OCI-LY7 (cell line): ENCODE results near the gene FOXJ1. TPM values are rescaled to one million over a fixed set of nuclear protein-coding genes. Genes with fewer than 3 reads are reported as not detected.

Experiments
- BruUV-seq: library from RNA; stranded (reverse); fragments of 400-500 nt; replicated peaks from 2 replicates; lab custom pipeline; 2021; lab: Mats Ljungman, UMichigan
- CTCF ChIA-PET: fragments of 300-600 bp; sonication (Branson Sonifier 250); formaldehyde crosslinking; loops from one replicate; lab custom pipeline; 2022; ENCODE audit warnings: antibody characterized with exemption; ENCODE audit not compliant: unreplicated experiment; lab: Charles Lee
- POLR2A ChIA-PET: fragments of 300-600 bp; sonication (Branson Sonifier 250); formaldehyde crosslinking; loops from one replicate; lab custom pipeline; 2022; ENCODE audit warnings: antibody characterized with exemption; lab: Charles Lee
- DNase-seq: peaks from one replicate; pipeline ENCODE4 v3.0.0-alpha.2; 2015; ENCODE audit warnings: low spot score
- H2AFZ ChIP-seq: fragments of 200-600 bp; sonication (generic), shearing (Covaris generic); 2 replicates; pipeline ENCODE4 v1.6.1; 2014; ENCODE audit warnings: mild to moderate bottlenecking, antibody characterized with exemption, low read length, moderate library complexity
- H3K27ac ChIP-seq: fragments of 200-600 bp; sonication (generic); 2 replicates; pipeline ENCODE4 v1.5.1; 2014; ENCODE audit warnings: mixed run types, low read depth, mild to moderate bottlenecking, moderate library complexity, low read length, inconsistent platforms; ENCODE audit not compliant: poor library complexity, severe bottlenecking
- H3K36me3 ChIP-seq: fragments of 200-600 bp; sonication (generic); 2 replicates; pipeline ENCODE4 v1.6.1; 2014; ENCODE audit warnings: mild to moderate bottlenecking, antibody characterized with exemption, low read length, moderate library complexity, mixed read lengths; ENCODE audit not compliant: insufficient read depth
- H3K4me1 ChIP-seq: fragments of 200-600 bp; sonication (generic); 2 replicates; pipeline ENCODE4 v1.5.1; 2014; ENCODE audit warnings: mild to moderate bottlenecking, low read length; ENCODE audit not compliant: insufficient read depth, poor library complexity, severe bottlenecking
- H3K4me2 ChIP-seq: fragments of 200-600 bp; sonication (generic); 2 replicates; pipeline ENCODE4 v1.6.1; 2014; ENCODE audit warnings: mild to moderate bottlenecking, low read length
- H3K4me3 ChIP-seq: fragments of 200-600 bp; sonication (generic); 2 replicates; pipeline ENCODE4 v1.5.1; 2014; ENCODE audit warnings: mild to moderate bottlenecking, low read depth, low read length; ENCODE audit not compliant: poor library complexity, severe bottlenecking
- H3K79me2 ChIP-seq: fragments of 200-600 bp; sonication (generic); 2 replicates; pipeline ENCODE4 v1.6.1; 2016; ENCODE audit warnings: low read depth, mild to moderate bottlenecking, low read length, moderate library complexity, mixed read lengths; ENCODE audit not compliant: insufficient read depth
- H3K9me2 ChIP-seq: fragments of 200-600 bp; sonication (generic); 2 replicates; pipeline ENCODE4 v1.6.1; 2016; ENCODE audit warnings: mild to moderate bottlenecking, low read length, mixed read lengths; ENCODE audit not compliant: insufficient read depth
- H3K9me3 ChIP-seq: fragments of 200-600 bp; sonication (generic); 2 replicates; pipeline ENCODE4 v1.6.1; 2014; ENCODE audit warnings: mild to moderate bottlenecking, mixed run types, low read length, mixed read lengths
- H4K20me1 ChIP-seq: fragments of 200-600 bp; sonication (generic); 2 replicates; pipeline ENCODE4 v1.6.1; 2014; ENCODE audit warnings: mild to moderate bottlenecking, antibody characterized with exemption, low read length, moderate library complexity, mixed read lengths; ENCODE audit not compliant: insufficient read depth
- EZH2phosphoT487 ChIP-seq: fragments of 200-600 bp; sonication (generic); IDR thresholded peaks from 2 replicates; pipeline ENCODE4 v1.6.1; 2018; ENCODE audit warnings: low read depth, borderline replicate concordance, mild to moderate bottlenecking, mixed run types, antibody characterized with exemption, low read length, moderate library complexity, mixed read lengths
- intact Hi-C: fragments of 100-400 bp; cut with micrococcal nuclease; formaldehyde crosslinking; loops from one replicate; pipeline ENCODE4 v1.10.0; 2022; ENCODE audit not compliant: unreplicated experiment
- total RNA-seq, 2 experiments: library from RNA; depleted of rRNA in 1 of 2; stranded (reverse); fragments of >200 nt in 1 of 2; shearing (Covaris generic) in 1 of 2; gene quantifications; 2 replicates each; pipeline ENCODE4 v1.2.3, GENCODE V29; 2014 to 2022
- TF ChIP-seq, protein P1 (sequence below): fragments of 200-600 bp; sonication (generic); conservative IDR thresholded peaks from 2 replicates; pipeline ENCODE4 v1.5.1; 2014; ENCODE audit warnings: mild to moderate bottlenecking, antibody characterized with exemption, low read length, moderate library complexity, mixed read lengths

The FOXJ1 gene
- total RNA-seq, 2 experiments from 2014 or later, result not detected

DNA sequence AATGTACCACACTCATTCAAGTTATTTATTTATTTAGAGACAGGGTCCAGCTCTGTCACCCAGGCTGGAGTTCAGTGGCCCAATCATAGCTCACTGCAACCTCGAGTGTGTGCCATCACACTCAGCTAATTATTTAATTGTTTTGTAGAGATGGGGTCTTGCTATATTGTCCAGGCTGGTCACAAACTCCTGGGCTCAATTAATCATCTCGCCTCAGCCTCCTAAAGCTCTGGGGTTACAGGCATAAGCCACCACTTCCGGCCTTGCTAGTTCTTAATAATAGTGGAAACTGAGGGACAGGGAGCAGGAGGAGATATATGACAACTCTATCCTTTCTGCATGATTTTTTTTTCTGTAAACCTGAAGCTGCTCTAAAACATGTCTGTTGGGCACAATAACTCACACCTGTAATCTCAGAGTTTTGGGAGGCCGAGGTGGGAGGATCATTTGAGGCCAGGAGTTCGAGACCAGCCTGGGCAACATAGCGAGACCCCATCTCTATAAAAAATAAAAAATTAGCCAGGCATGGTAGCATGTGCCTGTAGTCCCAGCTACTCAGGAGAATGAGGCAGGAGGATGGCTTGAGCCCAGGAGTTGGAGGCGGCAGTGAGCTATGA lies 25.8 kb downstream of the FOXJ1 start:
- H3K36me3 ChIP-seq, result no peaks in the 10 kb centered on the region
- H3K4me2 ChIP-seq, result no peak overlapping the region
- H3K9me2 ChIP-seq, result no peaks in the 10 kb centered on the region
- POLR2A ChIA-PET, result interaction anchor here (0.5 kb wide), 1 partner anchor 97 kb away, joined by 3 read pairs; no protein-coding TSS in a partner anchor
- BruUV-seq, result no TSS peak
- peaks cover 2% of the 10 kb centered on the region for H3K4me1 ChIP-seq
- no peaks in the 10 kb centered on the region for H4K20me1 ChIP-seq
- 0 out of 2 replicates have a peak, but pooled peaks cover 3% of the 10 kb centered on the region for H3K9me3 ChIP-seq
- intact Hi-C loops, result no loop called here
- H3K4me3 ChIP-seq, result no peak overlapping the region
- no peaks in the 10 kb centered on the region for H3K79me2 ChIP-seq
- TF ChIP-seq, protein P1, sequence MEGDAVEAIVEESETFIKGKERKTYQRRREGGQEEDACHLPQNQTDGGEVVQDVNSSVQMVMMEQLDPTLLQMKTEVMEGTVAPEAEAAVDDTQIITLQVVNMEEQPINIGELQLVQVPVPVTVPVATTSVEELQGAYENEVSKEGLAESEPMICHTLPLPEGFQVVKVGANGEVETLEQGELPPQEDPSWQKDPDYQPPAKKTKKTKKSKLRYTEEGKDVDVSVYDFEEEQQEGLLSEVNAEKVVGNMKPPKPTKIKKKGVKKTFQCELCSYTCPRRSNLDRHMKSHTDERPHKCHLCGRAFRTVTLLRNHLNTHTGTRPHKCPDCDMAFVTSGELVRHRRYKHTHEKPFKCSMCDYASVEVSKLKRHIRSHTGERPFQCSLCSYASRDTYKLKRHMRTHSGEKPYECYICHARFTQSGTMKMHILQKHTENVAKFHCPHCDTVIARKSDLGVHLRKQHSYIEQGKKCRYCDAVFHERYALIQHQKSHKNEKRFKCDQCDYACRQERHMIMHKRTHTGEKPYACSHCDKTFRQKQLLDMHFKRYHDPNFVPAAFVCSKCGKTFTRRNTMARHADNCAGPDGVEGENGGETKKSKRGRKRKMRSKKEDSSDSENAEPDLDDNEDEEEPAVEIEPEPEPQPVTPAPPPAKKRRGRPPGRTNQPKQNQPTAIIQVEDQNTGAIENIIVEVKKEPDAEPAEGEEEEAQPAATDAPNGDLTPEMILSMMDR, result no peak
- no peak for TF ChIP-seq EZH2phosphoT487
- CTCF ChIA-PET, result interaction anchor here (0.9 kb wide), 1 partner anchor 65 kb away, joined by 3 read pairs; no protein-coding TSS in a partner anchor
- no peak for DNase-seq
- no peak overlapping the region for H3K27ac ChIP-seq
- H2AFZ ChIP-seq, result no peak overlapping the region

DNA sequence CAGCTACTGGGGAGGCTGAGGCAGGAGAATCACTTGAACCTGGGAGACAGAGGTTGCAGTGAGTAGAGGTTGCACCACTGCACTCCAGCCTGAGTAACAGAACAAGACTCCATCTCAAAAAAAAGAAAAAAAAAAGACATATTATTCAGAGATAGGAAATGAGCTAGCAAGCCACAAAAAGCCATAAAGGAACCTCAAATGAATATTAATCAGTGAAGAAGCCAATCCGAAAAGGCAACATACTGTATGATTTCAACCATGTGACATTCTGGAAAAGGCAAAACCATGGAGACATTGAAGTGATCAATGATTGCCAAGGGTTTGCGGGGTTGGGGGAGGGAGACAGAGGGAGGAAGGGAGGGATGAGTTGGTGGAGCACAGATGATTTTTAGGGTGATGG lies 29.1 kb downstream of the FOXJ1 start:
- intact Hi-C loops, result no loop called here

More for the DNA sequence above, 29.1 kb downstream of the FOXJ1 start:
- BruUV-seq, result no TSS peak
- DNase-seq, result no peak
- POLR2A ChIA-PET, result no interaction called here
- TF ChIP-seq, protein P1, result no peak
- TF ChIP-seq EZH2phosphoT487, result no peak
- Histone ChIP-seq H3K9me2 (no peaks in the 10 kb centered on the region), H3K4me2 (no peak overlapping the region), H3K27ac (no peak overlapping the region), H3K4me3 (no peak overlapping the region), H3K36me3 (no peaks in the 10 kb centered on the region), H3K79me2 (no peaks in the 10 kb centered on the region), H3K4me1 (peaks cover under 1% of the 10 kb centered on the region), H3K9me3 (0 out of 2 replicates have a peak, but pooled peaks cover 3% of the 10 kb centered on the region), H4K20me1 (no peaks in the 10 kb centered on the region), H2AFZ (no peak overlapping the region)
- CTCF ChIA-PET, result no interaction called here
